IMR-90 (cell line): ENCODE results near the gene C19orf85. TPM values are rescaled to one million over a fixed set of nuclear protein-coding genes. Genes with fewer than 3 reads are reported as not detected.
A peak's percentile ranks its signal among the peaks of the same experiment; 100 is the strongest.

ENCODE experiments used
- ATAC-seq: fragments of 200-7000 bp; cut with Tn5 transposase; 2 replicates; pipeline ENCODE4 v1.9.1; 2020; ENCODE audit warnings: low read depth, mild to moderate bottlenecking, moderate library complexity
- BruUV-seq: library from RNA; stranded (reverse); fragments of 400-500 nt; replicated peaks from 2 replicates; lab custom pipeline; 2021; lab: Mats Ljungman, UMichigan
- CTCF ChIA-PET: fragments of 300-600 bp; formaldehyde crosslinking; extraction: SDS; loops from one replicate; lab custom pipeline; 2021; ENCODE audit warnings: antibody characterized with exemption; lab: Yijun Ruan, JAX
- POLR2A ChIA-PET: fragments of 300-600 bp; sonication (Branson Sonifier 250); formaldehyde crosslinking; loops from one replicate; lab custom pipeline; 2022; ENCODE audit warnings: antibody characterized with exemption; ENCODE audit not compliant: unreplicated experiment; lab: Charles Lee
- DNase-seq: peaks from one replicate; pipeline ENCODE4 v3.0.0; 2013
- H2AFZ ChIP-seq: replicated peaks from 2 replicates; pipeline ENCODE3; 2013; ENCODE audit warnings: low read length, mild to moderate bottlenecking; ENCODE audit not compliant: poor library complexity
- H2AK5ac ChIP-seq: 2 replicates; pipeline ENCODE4 v1.6.1; 2013; ENCODE audit warnings: low read depth, low read length, inconsistent platforms
- H2AK9ac ChIP-seq: replicated peaks from 2 replicates; pipeline ENCODE3; 2013; ENCODE audit warnings: mild to moderate bottlenecking, low read depth, low read length, moderate library complexity; ENCODE audit not compliant: poor library complexity
- H2BK120ac ChIP-seq: 2 replicates; pipeline ENCODE4 v1.6.1; 2013; ENCODE audit warnings: low read depth, low read length, inconsistent platforms
- H2BK15ac ChIP-seq: 3 replicates; pipeline ENCODE4 v1.6.1; 2013; ENCODE audit warnings: low read depth, low read length, inconsistent platforms
- H2BK20ac ChIP-seq: 2 replicates; pipeline ENCODE4 v1.6.1; 2013; ENCODE audit warnings: low read depth, mild to moderate bottlenecking, inconsistent platforms, low read length, moderate library complexity
- H2BK5ac ChIP-seq: 2 replicates; pipeline ENCODE4 v1.6.1; 2013; ENCODE audit warnings: mild to moderate bottlenecking, low read depth, low read length, inconsistent platforms; ENCODE audit not compliant: poor library complexity, severe bottlenecking
- H3K14ac ChIP-seq: replicated peaks from 2 replicates; pipeline ENCODE4 v1.6.1; 2013; ENCODE audit warnings: low read depth, low read length, inconsistent platforms
- H3K18ac ChIP-seq: 2 replicates; pipeline ENCODE4 v1.6.1; 2013; ENCODE audit warnings: low read depth, low read length, control low read depth
- H3K23ac ChIP-seq: 2 replicates; pipeline ENCODE4 v1.6.1; 2013; ENCODE audit warnings: low read depth, low read length, inconsistent platforms
- H3K27ac ChIP-seq: 2 replicates; pipeline ENCODE4 v1.5.1; 2013; ENCODE audit warnings: mild to moderate bottlenecking, control low read depth, low read length; ENCODE audit not compliant: insufficient read depth
- H3K27me3 ChIP-seq: 2 replicates; pipeline ENCODE4 v1.6.1; 2013; ENCODE audit warnings: low read length; ENCODE audit not compliant: control insufficient read depth, insufficient read depth
- H3K36me3 ChIP-seq: 2 replicates; pipeline ENCODE4 v1.6.1; 2013; ENCODE audit warnings: low read length, mixed read lengths; ENCODE audit not compliant: control insufficient read depth, insufficient read depth
- H3K4ac ChIP-seq: 2 replicates; pipeline ENCODE4 v1.6.1; 2013; ENCODE audit warnings: low read depth, low read length, inconsistent platforms
- H3K4me1 ChIP-seq: 2 replicates; pipeline ENCODE4 v1.6.1; 2013; ENCODE audit warnings: low read length, mixed read lengths; ENCODE audit not compliant: control insufficient read depth, insufficient read depth
- H3K4me2 ChIP-seq: 2 replicates; pipeline ENCODE4 v1.6.1; 2013; ENCODE audit warnings: low read depth, mild to moderate bottlenecking, control low read depth, low read length, moderate library complexity
- H3K4me3 ChIP-seq: 2 replicates; pipeline ENCODE4 v1.5.1; 2013; ENCODE audit warnings: low read depth, mild to moderate bottlenecking, control low read depth, low read length, moderate library complexity; ENCODE audit not compliant: insufficient read depth
- H3K56ac ChIP-seq: 2 replicates; pipeline ENCODE4 v1.6.1; 2013; ENCODE audit warnings: low read length, inconsistent platforms; ENCODE audit not compliant: insufficient read depth; ENCODE audit errors: extremely low read depth
- H3K79me1 ChIP-seq, 2 experiments: 2 replicates each; pipeline ENCODE4 v1.6.1; 2013; ENCODE audit warnings: low read length in 2 of 2, inconsistent platforms in 1 of 2, low read depth in 1 of 2
- H3K9ac ChIP-seq: 2 replicates; pipeline ENCODE4 v1.6.1; 2013; ENCODE audit warnings: low read depth, low read length, control low read depth
- H3K9me1 ChIP-seq: 2 replicates; pipeline ENCODE4 v1.6.1; 2013; ENCODE audit warnings: low read length, inconsistent platforms; ENCODE audit not compliant: insufficient read depth
- H3K9me3 ChIP-seq: 2 replicates; pipeline ENCODE4 v1.6.1; 2013; ENCODE audit warnings: low read length; ENCODE audit not compliant: control insufficient read depth, insufficient read depth
- H4K20me1 ChIP-seq: 2 replicates; pipeline ENCODE4 v1.6.1; 2013; ENCODE audit warnings: low read length, inconsistent platforms; ENCODE audit not compliant: insufficient read depth
- H4K5ac ChIP-seq: 2 replicates; pipeline ENCODE4 v1.6.1; 2013; ENCODE audit warnings: mild to moderate bottlenecking, low read depth, low read length, control low read depth
- H4K8ac ChIP-seq, 2 experiments: 2 replicates each; pipeline ENCODE4 v1.6.1; 2013; ENCODE audit warnings: low read depth in 2 of 2, low read length in 2 of 2, control low read depth in 1 of 2, inconsistent platforms in 1 of 2
- H4K91ac ChIP-seq: 2 replicates; pipeline ENCODE4 v1.6.1; 2013; ENCODE audit warnings: low read depth, low read length, inconsistent platforms; ENCODE audit not compliant: insufficient read depth
- CEBPB ChIP-seq: IDR thresholded peaks from 2 replicates; pipeline ENCODE4 v1.6.1; 2012; ENCODE audit warnings: low read depth, low read length, improper control_type of control experiment
- CHD1 ChIP-seq: IDR thresholded peaks from 2 replicates; pipeline ENCODE4 v1.6.1; 2012; ENCODE audit warnings: low read depth, low read length, improper control_type of control experiment
- MAFK ChIP-seq: IDR thresholded peaks from 2 replicates; pipeline ENCODE4 v1.6.1; 2012; ENCODE audit warnings: low read depth, low read length, improper control_type of control experiment
- MAZ ChIP-seq: IDR thresholded peaks from 2 replicates; pipeline ENCODE4 v1.6.1; 2012; ENCODE audit warnings: low read depth, mild to moderate bottlenecking, low read length, improper control_type of control experiment, moderate library complexity, borderline replicate concordance
- RCOR1 ChIP-seq: IDR thresholded peaks from 2 replicates; pipeline ENCODE4 v1.6.1; 2012; ENCODE audit warnings: mild to moderate bottlenecking, low read length, improper control_type of control experiment; ENCODE audit not compliant: insufficient replicate concordance
- SMC3 ChIP-seq: fragments of 150-350 bp; IDR thresholded peaks from 2 replicates; pipeline ENCODE4 v1.6.1; 2016; ENCODE audit warnings: low read depth, mild to moderate bottlenecking, antibody characterized with exemption, low read length, moderate library complexity
- WGBS, 2 experiments: methylation state at CpG; one replicate each; pipeline versions ENCODE4 v1.1.5 to v1.1.7; 2013; ENCODE audit warnings: missing lambda C conversion rate in 2 of 2; ENCODE audit not compliant: insufficient read length in 1 of 2; ENCODE audit errors: extremely low coverage in 2 of 2; 5-methylcytosine and 5-hydroxymethylcytosine counted together
- dilution Hi-C: fragments of 300-500 bp; cut with HindIII; formaldehyde crosslinking; loops from one replicate; pipeline ENCODE4 v1.14.3; 2018; ENCODE audit warnings: low sequenced_read_pairs; ENCODE audit not compliant: unreplicated experiment
- in situ Hi-C: fragments of 300-500 bp; cut with MboI; formaldehyde crosslinking; loops from 3 replicates; pipeline ENCODE4 v1.14.3; 2019; ENCODE audit warnings: low sequenced_read_pairs, inconsistent platforms, mixed read lengths
- intact Hi-C: fragments of 100-400 bp; cut with micrococcal nuclease; formaldehyde crosslinking; loops from 2 replicates; pipeline ENCODE4 v1.10.0; 2022
- polyA plus RNA-seq, 3 experiments: library from polyadenylated mRNA; depleted of rRNA; stranded (reverse); fragments of >200 nt; gene quantifications; 2 replicates each; pipeline ENCODE4 v1.2.3, GENCODE V29; 2012; ENCODE audit warnings: low replicate concordance in 1 of 3
- total RNA-seq: library from RNA; depleted of rRNA; stranded (reverse); fragments of >200 nt; gene quantifications from 2 replicates; pipeline ENCODE4 v1.2.3, GENCODE V29; 2012
- TF ChIP-seq, protein P1 (sequence below): fragments of 150-350 bp; IDR thresholded peaks from 2 replicates; pipeline ENCODE4 v1.6.1; 2016; ENCODE audit warnings: low read depth, mild to moderate bottlenecking, low read length, moderate library complexity, borderline replicate concordance
- TF ChIP-seq, protein P2 (sequence below): conservative IDR thresholded peaks from 2 replicates; pipeline ENCODE4 v1.5.1; 2012; ENCODE audit warnings: mild to moderate bottlenecking, low read depth, low read length, improper control_type of control experiment

C19orf85 gene
- total and polyA plus RNA-seq, 2 of the 4 experiments (the other 2 are of a cell fraction) = not detected

DNA sequence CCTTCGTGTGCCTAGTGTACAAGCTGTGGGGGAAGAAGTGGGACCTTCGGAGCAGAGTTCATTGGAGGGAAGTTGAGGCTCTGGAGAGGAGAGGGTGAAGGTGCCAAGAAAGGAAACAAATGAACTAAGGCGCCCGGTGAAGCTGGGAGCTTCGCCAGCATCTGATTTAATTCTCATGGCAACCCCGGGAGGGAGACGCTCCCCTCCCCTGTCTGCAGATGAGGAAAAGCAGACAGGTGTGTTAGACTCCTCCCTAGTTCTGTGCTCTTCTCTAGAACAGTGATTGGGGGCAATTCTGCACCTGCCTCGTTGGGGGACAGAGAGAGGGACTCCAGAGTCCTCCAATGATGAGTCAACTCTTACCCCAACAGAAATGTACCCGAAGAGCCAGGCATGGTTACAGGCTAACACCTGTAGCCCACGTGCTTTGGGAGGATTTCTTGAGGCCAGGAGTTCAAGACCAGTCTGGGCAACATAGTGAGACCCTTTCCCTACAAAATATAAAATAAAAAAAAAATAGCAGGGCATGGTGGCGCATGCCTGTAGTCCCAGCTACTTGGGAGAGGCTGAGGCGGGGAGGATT, 27.9 kb upstream of the C19orf85 start:
- Histone ChIP-seq H3K4me3 (no peak overlapping the region), H2BK5ac (no peak overlapping the region), H4K8ac (no peak overlapping the region; a peak in 2 of 4 replicates), H3K9ac (no peak overlapping the region), H3K79me1 (peaks cover 0 to 25% of the 10 kb centered on the region in 2 experiments), H3K4me2 (no peak overlapping the region), H3K27me3 (no peaks in the 10 kb centered on the region), H3K9me3 (no peaks in the 10 kb centered on the region), H3K27ac (no peak overlapping the region), H4K91ac (no peak overlapping the region), H3K4me1 (peaks cover 28% of the 10 kb centered on the region), H2AK5ac (0 out of 2 replicates have a peak overlapping the region, but pooled peaks have one; percentile 32), H3K9me1 (peaks cover 3% of the 10 kb centered on the region), H3K23ac (no peak overlapping the region), H3K18ac (no peak overlapping the region), H2AK9ac (peak overlapping the region; percentile 15), H3K14ac (no peak overlapping the region), H3K4ac (peak overlapping the region; percentile 9; the same call in 1 of the 2 replicates), H4K20me1 (no peaks in the 10 kb centered on the region), H2AFZ (no peak overlapping the region), H3K36me3 (0 out of 2 replicates have a peak, but pooled peaks cover 3% of the 10 kb centered on the region), H2BK120ac (no peak overlapping the region), H4K5ac (no peak overlapping the region), H2BK20ac (peak overlapping the region; percentile 72; the same call in 1 of the 2 replicates), H3K56ac (no peak overlapping the region), H2BK15ac (no peak overlapping the region; the same call in 2 of the 3 replicates)
- dilution Hi-C loops = no loop called here
- ChIA-PET POLR2A (interaction anchor here (0.5 kb wide), 1 partner anchor 132 kb away, joined by 10 read pairs; the partner anchor contains the start of gene ZNF784), CTCF (interaction anchor here (0.6 to 3.1 kb wide), 2 partner anchors 12 to 96 kb away, joined by 4 to 16 read pairs; no protein-coding TSS in a partner anchor)
- WGBS, 2 experiments = no CpG with 5 or more reads among the region's 12 CpGs
- no TSS peak for BruUV-seq
- intact Hi-C loops = no loop called here
- DNase-seq = no peak
- in situ Hi-C loops = loop anchor here (25.0 kb wide), 1 partner anchor 1030 kb away; the partner anchor contains the start of genes CDC42EP5 and LENG9
- TF ChIP-seq, protein P1, sequence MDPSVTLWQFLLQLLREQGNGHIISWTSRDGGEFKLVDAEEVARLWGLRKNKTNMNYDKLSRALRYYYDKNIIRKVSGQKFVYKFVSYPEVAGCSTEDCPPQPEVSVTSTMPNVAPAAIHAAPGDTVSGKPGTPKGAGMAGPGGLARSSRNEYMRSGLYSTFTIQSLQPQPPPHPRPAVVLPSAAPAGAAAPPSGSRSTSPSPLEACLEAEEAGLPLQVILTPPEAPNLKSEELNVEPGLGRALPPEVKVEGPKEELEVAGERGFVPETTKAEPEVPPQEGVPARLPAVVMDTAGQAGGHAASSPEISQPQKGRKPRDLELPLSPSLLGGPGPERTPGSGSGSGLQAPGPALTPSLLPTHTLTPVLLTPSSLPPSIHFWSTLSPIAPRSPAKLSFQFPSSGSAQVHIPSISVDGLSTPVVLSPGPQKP = no peak
- TF ChIP-seq CHD1 = no peak
- no peak for TF ChIP-seq SMC3
- TF ChIP-seq RCOR1 = no peak
- TF ChIP-seq MAFK = no peak
- TF ChIP-seq CEBPB = no peak
- no peak for TF ChIP-seq MAZ
- TF ChIP-seq, protein P2, sequence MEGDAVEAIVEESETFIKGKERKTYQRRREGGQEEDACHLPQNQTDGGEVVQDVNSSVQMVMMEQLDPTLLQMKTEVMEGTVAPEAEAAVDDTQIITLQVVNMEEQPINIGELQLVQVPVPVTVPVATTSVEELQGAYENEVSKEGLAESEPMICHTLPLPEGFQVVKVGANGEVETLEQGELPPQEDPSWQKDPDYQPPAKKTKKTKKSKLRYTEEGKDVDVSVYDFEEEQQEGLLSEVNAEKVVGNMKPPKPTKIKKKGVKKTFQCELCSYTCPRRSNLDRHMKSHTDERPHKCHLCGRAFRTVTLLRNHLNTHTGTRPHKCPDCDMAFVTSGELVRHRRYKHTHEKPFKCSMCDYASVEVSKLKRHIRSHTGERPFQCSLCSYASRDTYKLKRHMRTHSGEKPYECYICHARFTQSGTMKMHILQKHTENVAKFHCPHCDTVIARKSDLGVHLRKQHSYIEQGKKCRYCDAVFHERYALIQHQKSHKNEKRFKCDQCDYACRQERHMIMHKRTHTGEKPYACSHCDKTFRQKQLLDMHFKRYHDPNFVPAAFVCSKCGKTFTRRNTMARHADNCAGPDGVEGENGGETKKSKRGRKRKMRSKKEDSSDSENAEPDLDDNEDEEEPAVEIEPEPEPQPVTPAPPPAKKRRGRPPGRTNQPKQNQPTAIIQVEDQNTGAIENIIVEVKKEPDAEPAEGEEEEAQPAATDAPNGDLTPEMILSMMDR = no peak
- ATAC-seq = no peak
